Keratinocyte (primary cell): Measurements from ENCODE around the gene CCDC7.

Experiments used
- EZH2 ChIP-seq: IDR thresholded peaks from one replicate; pipeline ENCODE4 v1.6.1; 2012; ENCODE audit warnings: inconsistent platforms, mild to moderate bottlenecking, low read length, moderate library complexity
- TF ChIP-seq, protein P1 (sequence below), 3 experiments: IDR thresholded peaks in 1 of 3; conservative IDR thresholded peaks in 1 of 3; optimal IDR thresholded peaks in 1 of 3; 2 replicates in 2 of 3; 3 replicates in 1 of 3; pipeline versions ENCODE3 to v1.5.1; 2011; ENCODE audit warnings: low read length in 3 of 3, mild to moderate bottlenecking in 3 of 3, moderate library complexity in 2 of 3, control low read depth in 1 of 3, inconsistent platforms in 1 of 3; ENCODE audit not compliant: insufficient read depth in 2 of 3; ENCODE audit errors: extremely low read depth in 1 of 3

DNA sequence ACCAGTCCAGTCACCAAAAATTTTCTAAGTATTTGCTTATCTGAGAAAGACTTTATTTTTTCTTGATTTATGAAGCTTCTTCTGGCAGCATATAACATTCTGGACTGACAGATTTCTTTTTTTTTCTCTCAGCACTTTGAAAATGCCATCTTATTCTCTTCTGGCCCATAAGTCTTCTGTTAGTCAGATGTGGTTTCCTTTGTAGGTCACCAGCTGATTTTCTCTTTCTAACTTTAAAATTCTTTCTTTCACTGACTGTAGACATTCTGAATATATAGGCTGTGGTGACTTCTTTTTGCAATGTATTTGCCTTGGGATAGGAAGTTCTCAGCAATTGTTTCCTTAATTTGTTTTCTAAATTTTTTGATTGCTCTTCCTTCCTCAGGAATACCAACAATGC is 172.5 kb downstream of the CCDC7 start:
- TF ChIP-seq, protein P1, sequence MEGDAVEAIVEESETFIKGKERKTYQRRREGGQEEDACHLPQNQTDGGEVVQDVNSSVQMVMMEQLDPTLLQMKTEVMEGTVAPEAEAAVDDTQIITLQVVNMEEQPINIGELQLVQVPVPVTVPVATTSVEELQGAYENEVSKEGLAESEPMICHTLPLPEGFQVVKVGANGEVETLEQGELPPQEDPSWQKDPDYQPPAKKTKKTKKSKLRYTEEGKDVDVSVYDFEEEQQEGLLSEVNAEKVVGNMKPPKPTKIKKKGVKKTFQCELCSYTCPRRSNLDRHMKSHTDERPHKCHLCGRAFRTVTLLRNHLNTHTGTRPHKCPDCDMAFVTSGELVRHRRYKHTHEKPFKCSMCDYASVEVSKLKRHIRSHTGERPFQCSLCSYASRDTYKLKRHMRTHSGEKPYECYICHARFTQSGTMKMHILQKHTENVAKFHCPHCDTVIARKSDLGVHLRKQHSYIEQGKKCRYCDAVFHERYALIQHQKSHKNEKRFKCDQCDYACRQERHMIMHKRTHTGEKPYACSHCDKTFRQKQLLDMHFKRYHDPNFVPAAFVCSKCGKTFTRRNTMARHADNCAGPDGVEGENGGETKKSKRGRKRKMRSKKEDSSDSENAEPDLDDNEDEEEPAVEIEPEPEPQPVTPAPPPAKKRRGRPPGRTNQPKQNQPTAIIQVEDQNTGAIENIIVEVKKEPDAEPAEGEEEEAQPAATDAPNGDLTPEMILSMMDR (optimal IDR thresholded peaks at IDR 0.05 in 1 of 3, IDR thresholded peaks at IDR 0.05 in 1 of 3, conservative IDR thresholded peaks at IDR 0.05 in 1 of 3; ENCODE audit: extremely low read depth in 1 of 3, insufficient read depth in 2 of 3, low read length in 3 of 3) = no peak
- TF ChIP-seq EZH2 = no peak
